Activated naive CD4-positive, alpha-beta T cell treated with anti-CD3 and anti-CD28 coated beads, Interleukin-2, amount 50 U/mL, for 72 hours (primary cell): ENCODE results near the gene SMIM44. TPM values are rescaled to one million over a fixed set of nuclear protein-coding genes. Genes with fewer than 3 reads are reported as not detected.
A peak's percentile ranks its signal among the peaks of the same experiment; 100 is the strongest.
"Not testable (repeated sequence)": the region's sequence is repeated elsewhere in the genome, so short reads cannot be mapped to it uniquely, and the experiment has no call there.

Source experiments
- ATAC-seq, 2 donors: fragments of 150-1000 bp; cut with Tn5 transposase; 2 replicates each; pipeline ENCODE4 v1.10.0; 2021; ENCODE audit warnings: mild to moderate bottlenecking in 2 of 2, moderate library complexity in 2 of 2
- DNase-seq, 2 donors: peaks; one replicate each; pipeline ENCODE4 v3.0.0; 2021 to 2022; ENCODE audit warnings: low spot score in 2 of 2
- H3K27ac Mint-ChIP-seq, 2 donors: one replicate each; pipeline ENCODE4 v1.8.0; 2022; ENCODE audit warnings: mild to moderate bottlenecking in 2 of 2, mixed read lengths in 2 of 2
- H3K36me3 Mint-ChIP-seq, 2 donors: one replicate each; pipeline ENCODE4 v1.8.0; 2022; ENCODE audit warnings: mixed read lengths in 2 of 2
- H3K9me3 Mint-ChIP-seq, 2 donors: one replicate each; pipeline ENCODE4 v1.8.0; 2022; ENCODE audit warnings: mixed read lengths in 2 of 2
- total RNA-seq, 2 donors: library from RNA; stranded (reverse); gene quantifications; one replicate each; pipeline ENCODE4 v1.2.3, GENCODE V29; 2022

The SMIM44 gene
- not detected for total RNA-seq

GRCh38 chr19:3483226-3483628, at the start of gene SMIM44:
TSS of gene SMIM44 (minus strand) at chr19:3483441. CDS start at chr19:3483403, 38 bp downstream.
- H3K9me3 Mint-ChIP-seq, result no peaks in the 10 kb centered on the region
- ATAC-seq (no peak), DNase-seq (no peak)
- no peaks in the 10 kb centered on the region for H3K36me3 Mint-ChIP-seq
- no peak within 1 kb of the TSS for H3K27ac Mint-ChIP-seq

DNA sequence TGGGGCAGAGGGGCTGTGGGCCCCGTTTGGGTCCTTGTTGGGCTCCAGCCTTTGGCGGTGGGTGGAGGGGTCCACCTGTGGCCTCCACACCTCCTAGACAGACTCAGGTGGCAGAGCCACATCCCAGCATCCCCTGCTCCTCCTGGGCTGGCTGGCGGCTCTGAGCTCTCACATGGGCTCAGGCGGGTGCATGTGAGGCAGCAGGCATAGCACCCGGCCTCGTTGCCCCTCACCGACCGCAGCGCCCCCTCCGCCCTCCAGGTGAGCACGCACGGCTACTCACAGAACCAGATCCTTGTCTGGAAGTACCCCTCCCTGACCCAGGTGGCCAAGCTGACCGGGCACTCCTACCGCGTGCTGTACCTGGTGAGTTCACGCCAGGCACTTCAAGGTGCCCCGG, 49.8 kb upstream of the SMIM44 start:
- ATAC-seq (no peak), DNase-seq (no peak)
- Mint-ChIP-seq H3K36me3 (peaks cover 0 to 9% of the 10 kb centered on the region in 2 donors), H3K9me3 (no peaks in the 10 kb centered on the region), H3K27ac (no peak overlapping the region)

DNA sequence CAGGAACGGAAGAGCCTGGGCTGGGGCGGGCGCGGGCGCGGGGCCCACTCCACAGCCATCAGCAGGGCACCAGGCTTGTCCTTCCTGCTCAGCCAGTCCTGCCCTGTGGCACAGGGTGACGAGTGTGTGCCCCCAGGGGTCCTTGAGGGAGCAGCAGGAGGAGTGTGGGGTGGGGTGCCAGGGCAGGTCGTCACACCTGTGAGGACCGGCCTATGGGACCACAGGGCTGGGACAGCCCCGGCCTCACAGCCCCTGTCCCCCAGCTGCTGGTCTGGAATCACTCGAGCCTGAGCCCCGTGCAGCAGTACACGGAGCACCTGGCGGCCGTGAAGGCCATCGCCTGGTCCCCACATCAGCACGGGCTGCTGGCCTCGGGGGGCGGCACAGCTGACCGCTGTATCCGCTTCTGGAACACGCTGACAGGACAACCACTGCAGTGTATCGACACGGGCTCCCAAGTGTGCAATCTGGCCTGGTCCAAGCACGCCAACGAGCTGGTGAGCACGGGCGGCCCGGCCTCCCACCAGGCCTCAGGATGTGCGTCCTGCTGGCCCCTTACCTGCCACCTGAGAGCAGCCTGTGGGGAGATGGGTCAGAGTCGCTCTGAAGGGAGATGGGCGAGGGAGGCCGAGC, 49.0 kb upstream of the SMIM44 start:
- Mint-ChIP-seq H3K36me3 (peaks cover 0 to 9% of the 10 kb centered on the region in 2 donors), H3K9me3 (no peaks in the 10 kb centered on the region), H3K27ac (peak overlapping the region in 1 of 2 donors; percentile 50)
- DNase-seq, result no peak
- ATAC-seq, result peak in 1 of 2 donors; percentile 10

DNA sequence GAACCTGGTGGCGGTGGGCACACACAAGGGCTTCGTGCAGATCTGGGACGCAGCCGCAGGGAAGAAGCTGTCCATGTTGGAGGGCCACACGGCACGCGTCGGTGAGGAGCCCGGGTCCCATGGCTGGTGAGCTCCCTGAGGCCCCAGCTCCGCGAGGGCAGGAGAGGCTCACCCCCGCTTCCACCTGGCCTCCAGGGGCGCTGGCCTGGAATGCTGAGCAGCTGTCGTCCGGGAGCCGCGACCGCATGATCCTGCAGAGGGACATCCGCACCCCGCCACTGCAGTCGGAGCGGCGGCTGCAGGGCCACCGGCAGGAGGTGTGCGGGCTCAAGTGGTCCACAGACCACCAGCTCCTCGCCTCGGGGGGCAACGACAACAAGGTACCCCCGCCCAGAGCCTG, 48.5 kb upstream of the SMIM44 start:
- Mint-ChIP-seq H3K36me3 (peaks cover 0 to 9% of the 10 kb centered on the region in 2 donors), H3K27ac (no peak overlapping the region), H3K9me3 (no peaks in the 10 kb centered on the region)
- ATAC-seq, result no peak
- DNase-seq, result no peak

GRCh38 chr19:3530389-3530788, 47.1 kb upstream of the SMIM44 start:
- H3K36me3 Mint-ChIP-seq, result peaks cover 0 to 9% of the 10 kb centered on the region in 2 donors
- no peak for ATAC-seq
- no peak overlapping the region for H3K27ac Mint-ChIP-seq
- H3K9me3 Mint-ChIP-seq, result no peaks in the 10 kb centered on the region
- no peak for DNase-seq

DNA sequence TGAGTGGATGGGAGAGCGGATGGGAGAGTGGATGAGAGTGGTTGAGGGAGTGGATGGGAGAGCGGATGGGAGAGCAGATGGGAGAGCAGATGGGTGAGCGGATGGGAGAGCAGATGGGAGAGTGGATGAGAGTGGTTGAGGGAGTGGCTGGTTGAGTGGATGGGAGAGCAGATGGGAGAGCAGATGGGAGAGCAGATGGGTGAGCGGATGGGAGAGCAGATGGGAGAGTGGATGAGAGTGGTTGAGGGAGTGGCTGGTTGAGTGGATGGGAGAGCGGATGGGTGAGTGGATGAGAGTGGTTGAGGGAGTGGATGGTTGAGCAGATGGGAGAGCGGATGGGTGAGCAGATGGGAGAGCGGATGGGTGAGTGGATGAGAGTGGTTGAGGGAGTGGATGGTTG, 46.1 kb upstream of the SMIM44 start:
- DNase-seq, H3K9me3 Mint-ChIP-seq, H3K27ac Mint-ChIP-seq, H3K36me3 Mint-ChIP-seq, ATAC-seq: not testable (repeated sequence)

DNA sequence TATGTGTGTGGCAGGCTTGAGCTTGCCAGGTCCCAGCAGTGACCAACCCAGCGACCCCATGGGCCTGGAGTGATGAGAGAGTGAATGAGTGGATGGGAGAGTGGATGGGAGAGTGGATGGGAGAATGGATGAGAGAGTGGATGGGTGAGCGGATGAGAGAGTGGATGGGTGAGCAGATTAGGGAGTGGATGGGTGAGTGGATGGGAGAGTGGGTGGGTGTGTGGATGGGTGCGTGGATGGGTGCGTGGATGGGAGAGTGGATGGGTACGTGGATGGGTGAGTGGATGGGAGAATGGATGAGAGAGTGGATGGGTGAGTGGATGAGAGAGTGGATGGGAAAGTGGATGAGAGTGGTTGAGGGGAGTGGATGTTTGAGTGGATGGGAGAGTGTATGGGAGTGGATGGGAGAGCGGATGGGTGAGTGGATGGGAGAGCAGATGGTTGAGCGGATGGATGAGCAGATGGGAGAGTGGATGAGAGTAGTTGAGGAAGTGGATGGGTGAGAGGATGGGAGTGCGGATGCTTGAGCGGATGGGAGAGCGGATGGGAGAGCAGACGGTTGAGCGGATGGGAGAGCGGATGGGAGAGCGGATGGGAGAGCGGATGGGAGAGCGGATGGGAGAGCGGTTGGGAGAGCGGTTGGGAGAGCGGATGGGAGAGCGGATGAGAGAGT, 45.4 kb upstream of the SMIM44 start:
- DNase-seq, result no peak
- Mint-ChIP-seq H3K27ac (no peak overlapping the region), H3K9me3 (no peaks in the 10 kb centered on the region), H3K36me3 (no peaks in the 10 kb centered on the region)
- ATAC-seq, result no peak

- Mint-ChIP-seq H3K9me3 (no peaks in the 10 kb centered on the region), H3K36me3 (no peaks in the 10 kb centered on the region), H3K27ac (no peak overlapping the region)
- no peak for DNase-seq
- no peak for ATAC-seq
These were observed 44.8 kb upstream of the SMIM44 start for GRCh38 chr19:3528080-3528479.

DNA sequence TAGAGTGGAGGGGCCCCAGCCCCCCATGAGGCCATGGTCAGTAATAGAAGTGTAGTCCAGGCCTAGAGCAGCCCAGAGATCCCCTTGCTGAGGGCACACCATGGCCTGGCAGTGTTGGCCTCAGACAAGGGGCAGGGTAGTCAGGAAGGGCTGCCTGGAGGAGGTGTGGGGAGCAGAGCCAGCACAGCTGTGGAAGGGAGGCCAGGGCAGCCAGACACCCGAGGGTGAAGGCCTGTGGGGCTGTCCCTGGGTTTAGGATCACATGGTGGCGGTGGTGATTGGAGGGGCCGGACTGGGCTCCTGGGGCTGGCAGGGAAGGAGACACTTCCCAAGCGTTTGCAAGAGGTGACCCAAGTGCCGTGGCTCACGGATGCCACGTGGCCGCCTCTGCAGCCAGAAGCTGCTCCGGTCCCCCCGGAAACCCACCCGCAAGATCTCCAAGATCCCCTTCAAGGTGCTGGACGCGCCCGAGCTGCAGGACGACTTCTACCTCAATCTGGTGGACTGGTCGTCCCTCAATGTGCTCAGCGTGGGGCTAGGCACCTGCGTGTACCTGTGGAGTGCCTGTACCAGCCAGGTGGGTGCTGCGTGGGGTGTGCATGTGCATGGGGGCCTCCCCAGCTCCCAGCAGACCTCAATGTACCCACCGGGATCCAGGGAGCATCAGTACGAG, 44.1 kb upstream of the SMIM44 start:
- H3K36me3 Mint-ChIP-seq, result no peaks in the 10 kb centered on the region
- H3K9me3 Mint-ChIP-seq, result no peaks in the 10 kb centered on the region
- no peak for ATAC-seq
- H3K27ac Mint-ChIP-seq, result no peak overlapping the region
- DNase-seq, result no peak

DNA sequence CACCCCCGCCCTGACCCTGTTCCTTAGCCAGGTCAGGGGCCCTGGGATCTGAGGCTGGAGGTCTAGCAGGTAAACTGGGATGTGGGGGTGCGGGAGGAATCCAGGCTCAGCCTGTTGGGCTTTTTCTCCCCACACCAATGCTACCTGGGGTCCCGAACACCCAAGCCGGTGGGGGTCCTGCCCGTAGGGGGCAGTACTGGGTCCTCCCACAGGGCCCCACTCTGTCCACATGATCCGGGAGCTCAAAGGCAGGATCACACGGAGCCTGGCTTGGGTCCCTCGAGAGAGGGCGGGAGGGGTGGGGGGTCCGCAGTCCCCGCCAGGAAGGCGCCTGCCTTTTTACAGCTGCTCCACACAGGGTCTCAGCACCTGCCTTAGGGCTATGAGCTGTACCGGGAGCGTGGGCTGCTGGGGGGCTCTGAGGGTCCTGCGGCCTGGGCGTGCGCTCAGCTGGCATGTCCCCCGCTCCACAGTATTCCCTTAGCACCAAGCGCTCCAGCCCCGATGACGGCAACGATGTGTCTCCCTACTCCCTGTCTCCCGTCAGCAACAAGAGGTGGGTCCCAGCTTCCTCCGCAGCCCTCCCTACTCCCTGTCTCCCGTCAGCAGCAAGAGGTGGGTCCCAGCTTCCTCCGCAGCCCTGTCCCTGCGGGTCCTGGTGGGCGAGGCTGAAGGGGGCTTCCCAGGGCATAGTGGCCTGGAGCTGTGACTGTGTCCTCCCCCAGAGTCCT, 43.4 kb upstream of the SMIM44 start:
- Mint-ChIP-seq H3K9me3 (no peaks in the 10 kb centered on the region), H3K36me3 (no peaks in the 10 kb centered on the region), H3K27ac (no peak overlapping the region)
- ATAC-seq (no peak), DNase-seq (no peak)

DNA sequence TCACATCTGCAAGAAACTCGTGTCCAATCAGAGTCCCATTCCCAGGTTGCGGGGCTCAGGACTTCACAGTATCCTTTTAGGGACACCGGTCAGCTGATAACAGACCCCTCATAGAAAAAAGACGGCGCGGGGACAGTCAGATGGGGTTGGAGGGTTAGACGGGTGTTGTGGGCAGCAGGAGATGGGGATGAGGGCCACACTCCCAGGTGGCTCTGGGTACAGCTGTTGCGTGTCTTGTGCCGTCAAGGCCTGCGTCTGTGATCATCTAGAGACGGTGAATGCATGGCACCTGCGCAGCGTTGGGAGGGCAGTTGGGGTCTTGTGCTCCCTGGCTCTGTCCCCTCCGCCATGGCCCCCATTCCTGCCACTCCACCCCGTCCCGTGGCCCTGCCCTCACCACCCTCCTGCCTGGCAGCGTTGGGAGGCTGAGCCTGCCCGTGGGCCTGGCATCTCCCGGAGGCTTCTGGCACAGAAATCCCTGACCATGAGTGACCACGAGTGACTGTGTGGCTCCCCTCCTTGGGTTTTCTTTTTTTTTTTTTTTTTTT, 41.7 kb upstream of the SMIM44 start:
- no peaks in the 10 kb centered on the region for H3K36me3 Mint-ChIP-seq
- no peak for ATAC-seq
- no peak overlapping the region for H3K27ac Mint-ChIP-seq
- no peak for DNase-seq
- no peaks in the 10 kb centered on the region for H3K9me3 Mint-ChIP-seq

DNA sequence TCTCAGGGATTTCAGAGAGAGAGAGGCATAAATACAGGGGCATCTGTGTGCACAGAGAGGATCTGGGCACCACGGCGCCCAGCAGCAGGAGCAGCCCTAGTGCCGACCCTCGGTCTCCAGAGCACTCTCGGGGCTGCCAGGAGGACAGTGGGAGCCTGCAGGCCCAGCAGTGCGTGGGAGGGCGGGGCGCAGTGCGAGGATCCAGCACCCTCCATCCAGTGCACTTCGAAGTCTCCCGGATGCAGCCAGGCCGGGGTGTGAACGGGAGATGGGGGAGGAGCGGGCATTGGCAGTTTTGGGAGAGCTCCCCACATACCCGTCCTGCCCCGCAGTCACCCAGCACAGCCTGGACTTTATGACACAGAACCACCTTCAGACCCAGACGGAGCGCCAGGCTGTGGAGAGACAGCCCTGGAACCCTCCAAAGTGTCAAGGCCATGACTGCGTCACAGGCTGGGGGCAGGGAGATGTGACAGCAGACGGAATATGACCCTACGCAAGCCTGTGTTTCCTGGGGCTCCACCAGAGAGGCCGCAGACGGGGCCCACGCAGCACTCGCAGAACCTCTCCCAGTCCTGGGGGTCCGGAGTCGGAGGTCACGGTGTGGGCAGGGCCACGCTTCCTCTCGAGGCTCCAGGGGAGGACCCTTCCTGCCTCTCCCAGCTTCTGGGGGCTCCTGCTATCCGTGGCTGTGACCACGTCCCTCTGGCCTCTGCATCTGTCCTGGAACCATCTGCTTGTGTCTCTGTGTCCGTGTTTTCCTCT, 41.0 kb upstream of the SMIM44 start:
- Mint-ChIP-seq H3K36me3 (no peaks in the 10 kb centered on the region), H3K9me3 (no peaks in the 10 kb centered on the region), H3K27ac (no peak overlapping the region)
- ATAC-seq (no peak), DNase-seq (no peak)

- no peaks in the 10 kb centered on the region for H3K9me3 Mint-ChIP-seq
- ATAC-seq, result no peak
- no peak for DNase-seq
- H3K36me3 Mint-ChIP-seq, result no peaks in the 10 kb centered on the region
- H3K27ac Mint-ChIP-seq, result no peak overlapping the region
These were observed 40.3 kb upstream of the SMIM44 start for GRCh38 chr19:3523361-3524077.

DNA sequence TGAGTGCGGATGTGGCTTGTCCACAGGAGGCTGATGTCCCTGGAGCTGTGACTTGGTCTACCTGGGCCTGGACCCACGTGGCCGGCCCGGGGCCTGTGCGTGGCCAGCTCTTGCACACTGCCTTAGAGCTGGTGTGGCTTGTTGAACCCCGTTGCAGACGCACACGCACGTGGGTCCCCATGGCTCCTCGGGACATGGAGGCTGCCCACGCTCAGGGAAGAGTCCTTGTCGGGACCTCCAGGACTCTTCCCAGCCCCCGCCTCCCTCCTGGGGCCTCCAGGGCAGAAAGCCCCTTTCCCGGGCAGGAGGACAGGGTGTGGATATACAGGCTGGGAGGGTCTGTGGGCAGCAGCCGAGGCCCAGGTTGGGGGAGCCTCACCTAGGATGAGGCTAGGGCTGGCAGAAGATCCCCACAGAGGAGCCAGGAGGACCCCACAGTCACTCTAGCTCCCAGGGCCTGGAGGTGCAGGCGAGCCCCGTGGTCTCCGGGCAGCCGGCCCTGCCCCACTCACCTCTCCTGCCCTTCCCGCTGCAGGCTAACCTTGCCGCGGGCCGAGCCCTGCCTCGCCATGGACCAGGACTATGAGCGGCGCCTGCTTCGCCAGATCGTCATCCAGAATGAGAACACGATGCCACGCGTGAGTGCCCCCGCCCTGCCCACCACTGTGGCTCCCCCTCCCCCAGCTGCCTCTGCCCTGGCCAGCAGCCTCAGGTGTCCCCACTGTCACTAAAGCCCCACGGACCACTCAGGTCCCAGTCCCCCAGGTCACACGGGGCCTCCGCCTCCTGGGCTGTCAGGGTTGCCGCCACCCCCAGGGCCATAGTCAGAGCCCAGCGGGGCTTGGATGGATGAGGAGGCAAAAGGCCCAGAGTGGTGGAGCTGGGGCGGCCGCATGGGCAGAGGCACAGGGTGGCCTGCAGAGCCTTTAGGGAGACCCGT, 39.5 kb upstream of the SMIM44 start:
- H3K27ac Mint-ChIP-seq, result no peak overlapping the region

GRCh38 chr19:3521104-3521445, 37.8 kb upstream of the SMIM44 start:
- ATAC-seq (peak in 1 of 2 donors; percentile 23), DNase-seq (no peak)
- Mint-ChIP-seq H3K36me3 (no peaks in the 10 kb centered on the region), H3K9me3 (no peaks in the 10 kb centered on the region), H3K27ac (peak overlapping the region in 1 of 2 donors; percentile 41)

More for the DNA sequence above, 39.5 kb upstream of the SMIM44 start:
- no peaks in the 10 kb centered on the region for H3K36me3 Mint-ChIP-seq
- DNase-seq (no peak), ATAC-seq (no peak)
- H3K9me3 Mint-ChIP-seq, result no peaks in the 10 kb centered on the region
